Neural progenitor cell (in vitro differentiated cells): Measurements from ENCODE around the gene CLEC4F. TPM values are rescaled to one million over a fixed set of nuclear protein-coding genes. Genes with fewer than 3 reads are reported as not detected.

Experiments
- DNase-seq: peaks from one replicate; pipeline ENCODE4 v3.0.0-alpha.2; 2016; ENCODE audit warnings: low spot score
- H2AFZ ChIP-seq: fragments of 200-600 bp; sonication (generic); replicated peaks from 2 replicates; pipeline ENCODE4 v1.6.1; 2016; ENCODE audit warnings: antibody characterized with exemption
- H3F3A ChIP-seq: fragments of 200-600 bp; sonication (generic); 2 replicates; pipeline ENCODE4 v1.6.1; 2016; ENCODE audit warnings: antibody characterized with exemption, low read depth
- H3K27ac ChIP-seq: fragments of 200-600 bp; sonication (generic); 2 replicates; pipeline ENCODE4 v1.5.1; 2016; ENCODE audit warnings: mild to moderate bottlenecking
- H3K27me3 ChIP-seq: fragments of 200-600 bp; sonication (generic); 2 replicates; pipeline ENCODE4 v1.6.1; 2016; ENCODE audit warnings: mild to moderate bottlenecking, moderate library complexity
- H3K36me3 ChIP-seq: fragments of 200-600 bp; sonication (generic); 2 replicates; pipeline ENCODE4 v1.5.1; 2016
- H3K4me1 ChIP-seq: fragments of 200-600 bp; sonication (generic); 2 replicates; pipeline ENCODE4 v1.6.1; 2016; ENCODE audit warnings: mixed run types
- H3K4me2 ChIP-seq: fragments of 200-600 bp; sonication (generic); 2 replicates; pipeline ENCODE4 v1.6.1; 2016
- H3K4me3 ChIP-seq: fragments of 200-600 bp; sonication (generic); 2 replicates; pipeline ENCODE4 v1.5.1; 2016
- H3K79me2 ChIP-seq: fragments of 200-600 bp; sonication (generic); 2 replicates; pipeline ENCODE4 v1.6.1; 2016; ENCODE audit warnings: low read depth
- H3K9ac ChIP-seq: fragments of 200-600 bp; sonication (generic); 2 replicates; pipeline ENCODE4 v1.6.1; 2016
- H3K9me3 ChIP-seq: fragments of 200-600 bp; sonication (generic); 2 replicates; pipeline ENCODE4 v1.5.1; 2016; ENCODE audit warnings: low read depth
- H4K20me1 ChIP-seq: fragments of 200-600 bp; sonication (generic); 2 replicates; pipeline ENCODE4 v1.6.1; 2016; ENCODE audit warnings: low read depth
- H3K27ac Mint-ChIP-seq: 3 replicates; pipeline ENCODE4 v1.8.0; 2021; ENCODE audit warnings: mixed read lengths
- H3K27me3 Mint-ChIP-seq: 2 replicates; pipeline ENCODE4 v1.8.0; 2022; ENCODE audit warnings: low read depth, mild to moderate bottlenecking, inconsistent platforms, moderate library complexity, mixed read lengths; ENCODE audit not compliant: insufficient read depth
- H3K36me3 Mint-ChIP-seq: 3 replicates; pipeline ENCODE4 v1.8.0; 2021; ENCODE audit warnings: mixed read lengths
- H3K4me1 Mint-ChIP-seq: 3 replicates; pipeline ENCODE4 v1.8.0; 2021; ENCODE audit warnings: mixed read lengths
- H3K4me3 Mint-ChIP-seq: 3 replicates; pipeline ENCODE4 v1.8.0; 2021; ENCODE audit warnings: mild to moderate bottlenecking, moderate library complexity, mixed read lengths
- H3K9me3 Mint-ChIP-seq: 3 replicates; pipeline ENCODE4 v1.8.0; 2020; ENCODE audit warnings: mixed read lengths
- CTCF ChIP-seq: fragments of 200-600 bp; sonication (generic); IDR thresholded peaks from 2 replicates; pipeline ENCODE4 v1.5.1; 2017; ENCODE audit warnings: antibody characterized with exemption, mild to moderate bottlenecking
- EZH2 ChIP-seq: fragments of 200-600 bp; sonication (generic); IDR thresholded peaks from 2 replicates; pipeline ENCODE4 v1.6.1; 2017; ENCODE audit warnings: antibody characterized with exemption, mild to moderate bottlenecking, moderate library complexity
- EZH2phosphoT487 ChIP-seq: fragments of 200-600 bp; sonication (generic); IDR thresholded peaks from 2 replicates; pipeline ENCODE4 v1.6.1; 2017; ENCODE audit warnings: antibody characterized with exemption
- total RNA-seq: library from RNA; depleted of rRNA; stranded (reverse); fragments of >200 nt; gene quantifications from 2 replicates; pipeline ENCODE4 v1.2.3, GENCODE V29; 2015; ENCODE audit warnings: low replicate concordance

CLEC4F gene
- total RNA-seq, 1 donor from 2014 or later = not detected

DNA sequence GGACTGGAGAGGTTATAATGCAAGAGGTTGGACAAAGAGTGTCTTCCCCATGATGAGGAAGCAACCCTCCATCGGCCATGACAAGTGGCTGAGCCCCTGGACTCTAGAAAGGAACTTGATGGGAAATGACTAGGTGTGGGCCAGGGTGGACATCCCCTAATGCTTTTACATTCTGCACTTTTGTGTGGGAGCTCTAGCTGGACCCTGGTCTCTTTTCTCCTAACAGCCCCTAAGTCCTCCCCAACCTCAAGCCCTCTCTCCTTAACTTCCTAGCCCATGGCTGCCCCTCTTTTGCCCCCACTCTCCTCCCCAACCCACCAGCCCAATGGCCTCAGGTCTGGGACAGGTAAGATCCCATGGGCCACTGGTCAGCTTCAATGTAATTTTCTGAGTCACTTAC is 12.8 kb upstream of the CLEC4F start:
- no peak overlapping the region for H3K4me3 Mint-ChIP-seq
- Histone ChIP-seq H2AFZ (no peak overlapping the region), H3K36me3 (no peaks in the 10 kb centered on the region), H3K4me3 (no peak overlapping the region), H3K9me3 (no peaks in the 10 kb centered on the region), H3K27me3 (no peaks in the 10 kb centered on the region), H3K27ac (no peak overlapping the region), H3F3A (no peaks in the 10 kb centered on the region), H4K20me1 (no peaks in the 10 kb centered on the region), H3K4me2 (no peak overlapping the region), H3K79me2 (no peaks in the 10 kb centered on the region), H3K4me1 (peaks cover 3% of the 10 kb centered on the region), H3K9ac (no peak overlapping the region)
- H3K9me3 Mint-ChIP-seq = peaks cover 8% of the 10 kb centered on the region
- no peaks in the 10 kb centered on the region for H3K36me3 Mint-ChIP-seq
- H3K27ac Mint-ChIP-seq = no peak overlapping the region
- H3K4me1 Mint-ChIP-seq = no peaks in the 10 kb centered on the region
- no peak for DNase-seq
- peaks cover 11% of the 10 kb centered on the region for H3K27me3 Mint-ChIP-seq
- TF ChIP-seq EZH2phosphoT487 (no peak), EZH2 (no peak)

GRCh38 chr2:70832386-70832785 is 12.0 kb upstream of the CLEC4F start:
- Mint-ChIP-seq H3K4me1 (no peaks in the 10 kb centered on the region), H3K4me3 (no peak overlapping the region), H3K27ac (no peak overlapping the region), H3K9me3 (peaks cover 8% of the 10 kb centered on the region), H3K27me3 (peaks cover 11% of the 10 kb centered on the region), H3K36me3 (no peaks in the 10 kb centered on the region)
- Histone ChIP-seq H3F3A (no peaks in the 10 kb centered on the region), H3K79me2 (no peaks in the 10 kb centered on the region), H3K4me3 (no peak overlapping the region), H3K4me1 (peaks cover 3% of the 10 kb centered on the region), H3K27ac (no peak overlapping the region), H3K9ac (no peak overlapping the region), H3K4me2 (no peak overlapping the region), H3K27me3 (no peaks in the 10 kb centered on the region), H4K20me1 (no peaks in the 10 kb centered on the region), H3K36me3 (no peaks in the 10 kb centered on the region), H3K9me3 (no peaks in the 10 kb centered on the region), H2AFZ (no peak overlapping the region)
- no peak for TF ChIP-seq CTCF
- TF ChIP-seq EZH2 = no peak
- TF ChIP-seq EZH2phosphoT487 = no peak
- no peak for DNase-seq

- no peaks in the 10 kb centered on the region for H3K36me3 Mint-ChIP-seq
- H3K4me3 ChIP-seq = no peak overlapping the region
- H3K4me3 Mint-ChIP-seq = no peak overlapping the region
- H3F3A ChIP-seq = no peaks in the 10 kb centered on the region
- no peak for DNase-seq
- peaks cover 3% of the 10 kb centered on the region for H3K4me1 ChIP-seq
- H3K27ac Mint-ChIP-seq = no peak overlapping the region
- H3K79me2 ChIP-seq = no peaks in the 10 kb centered on the region
- peaks cover 8% of the 10 kb centered on the region for H3K9me3 Mint-ChIP-seq
- TF ChIP-seq EZH2 = no peak
- TF ChIP-seq CTCF = no peak
- TF ChIP-seq EZH2phosphoT487 = no peak
- H3K27me3 Mint-ChIP-seq = peaks cover 9% of the 10 kb centered on the region
- no peak overlapping the region for H3K27ac ChIP-seq
- no peaks in the 10 kb centered on the region for H3K27me3 ChIP-seq
- no peaks in the 10 kb centered on the region for H3K4me1 Mint-ChIP-seq
- no peaks in the 10 kb centered on the region for H3K9me3 ChIP-seq
- H2AFZ ChIP-seq = no peak overlapping the region
- no peaks in the 10 kb centered on the region for H3K36me3 ChIP-seq
- H4K20me1 ChIP-seq = no peaks in the 10 kb centered on the region
- H3K4me2 ChIP-seq = no peak overlapping the region
- no peak overlapping the region for H3K9ac ChIP-seq
These were observed 11.5 kb upstream of the CLEC4F start for GRCh38 chr2:70831861-70832260.

DNA sequence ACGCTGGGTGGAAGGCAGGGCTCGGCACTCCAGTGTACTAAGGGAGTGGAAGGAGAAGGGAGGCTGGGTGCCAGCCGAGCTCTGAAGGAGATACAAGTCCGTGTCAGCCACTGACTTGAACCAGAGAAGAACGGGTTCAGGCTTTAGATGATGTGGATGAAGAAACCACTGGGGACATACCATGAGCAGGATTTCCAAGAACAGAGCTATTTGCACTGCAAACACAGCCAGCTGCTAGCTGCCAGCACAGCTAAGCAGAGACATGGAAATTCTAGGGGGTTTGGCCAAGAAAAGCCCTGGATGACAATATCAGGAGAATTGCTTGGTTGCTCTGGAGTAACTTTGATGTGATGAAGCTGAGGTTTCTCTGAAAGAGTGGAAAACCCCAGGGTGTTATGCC is 10.0 kb upstream of the CLEC4F start:
- TF ChIP-seq EZH2phosphoT487 (no peak), EZH2 (no peak)
- no peaks in the 10 kb centered on the region for H3K36me3 Mint-ChIP-seq
- H3K27me3 Mint-ChIP-seq = peaks cover 7% of the 10 kb centered on the region

More for the DNA sequence above, 10.0 kb upstream of the CLEC4F start:
- H3F3A ChIP-seq = no peaks in the 10 kb centered on the region
- H3K27ac ChIP-seq = no peak overlapping the region
- Mint-ChIP-seq H3K4me3 (no peak overlapping the region), H3K27ac (peak overlapping the region; percentile 30), H3K9me3 (peaks cover 8% of the 10 kb centered on the region), H3K4me1 (no peaks in the 10 kb centered on the region)
- no peaks in the 10 kb centered on the region for H4K20me1 ChIP-seq
- DNase-seq = no peak
- peaks cover 3% of the 10 kb centered on the region for H3K4me1 ChIP-seq
- H3K9me3 ChIP-seq = no peaks in the 10 kb centered on the region
- H3K36me3 ChIP-seq = no peaks in the 10 kb centered on the region
- H3K9ac ChIP-seq = no peak overlapping the region
- H2AFZ ChIP-seq = no peak overlapping the region
- H3K79me2 ChIP-seq = no peaks in the 10 kb centered on the region
- no peak overlapping the region for H3K4me2 ChIP-seq
- no peak overlapping the region for H3K4me3 ChIP-seq
- H3K27me3 ChIP-seq = no peaks in the 10 kb centered on the region
